ENCODE data around the gene DNASE1L1. TPM values are rescaled to one million over a fixed set of nuclear protein-coding genes. Genes with fewer than 3 reads are reported as not detected.

DNASE1L1 gene
- total RNA-seq, 4 donors from 2014 or later, result 15.9 to 156 (median 36.9) TPM

DNA sequence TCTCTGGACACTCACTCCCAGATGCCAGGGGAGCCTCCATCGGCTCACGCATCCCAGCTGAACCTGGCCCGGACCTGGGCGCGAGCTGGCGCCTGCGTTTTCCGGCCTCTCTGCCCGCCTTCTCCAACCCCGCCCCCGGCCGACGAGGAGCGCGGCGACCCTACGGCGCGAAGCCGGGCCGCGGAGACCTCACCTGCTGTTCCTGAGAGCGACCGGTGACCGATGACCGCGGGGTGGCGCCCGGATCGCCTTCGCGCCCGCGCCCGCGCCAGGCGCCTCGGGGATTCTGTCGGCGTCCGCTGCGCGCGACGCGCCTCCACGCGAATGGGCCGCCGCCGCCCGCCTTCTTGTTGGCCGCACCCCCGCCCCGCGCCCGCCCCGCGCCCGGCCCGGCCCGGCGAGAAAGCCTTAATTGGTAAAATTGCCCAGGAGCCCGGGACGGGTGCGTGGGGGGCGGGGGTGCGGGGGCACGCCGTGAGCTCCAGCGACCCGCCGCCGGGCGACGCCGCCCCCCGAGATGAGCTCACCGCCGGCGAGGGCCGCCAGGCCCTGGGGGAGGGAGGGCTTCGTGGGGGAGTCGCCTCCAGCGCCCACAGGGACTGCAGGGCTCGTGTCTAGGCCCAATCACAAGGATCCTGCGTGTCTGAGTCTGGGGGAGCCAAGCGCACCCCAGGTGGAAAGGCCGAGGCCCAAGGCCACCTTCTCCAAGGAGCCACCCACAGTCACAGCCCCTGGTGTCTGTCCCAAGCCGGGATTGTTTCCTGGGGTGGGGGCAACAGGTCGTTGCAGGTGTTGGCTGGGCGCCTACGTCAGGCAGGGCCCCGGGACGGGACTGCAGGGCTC lies 34.5 kb downstream of the DNASE1L1 start, which contains the start of gene FLNA:
Gene FLNA (minus strand): TSS at position 322 of the 843 bp plus-strand sequence. CDS start 3,389 bp downstream, outside the sequence.
- intact Hi-C loops (cut with DNase I; ENCODE audit: low total_unique reads), result no loop called here
- H3K4me1 ChIP-seq, result peaks cover 0 to 24% (median 12%) of the 10 kb centered on the region in 4 donors
- peak within 1 kb of the TSS; percentile 34 to 63 (median 49) for H3K4me3 ChIP-seq
- WGBS, 2 donors (ENCODE audit: low coverage in 1 of 2), result 62% methylated on average over 57 of the region's 95 CpGs; no CpG with 5 or more reads in 1 of the 2 donors
- H3K27me3 ChIP-seq, result peaks cover 14% of the 10 kb centered on the region
- peak; percentile 58 for DNase-seq
- H3K36me3 ChIP-seq, result no peaks in the 10 kb centered on the region
- H3K27ac ChIP-seq, result peak within 1 kb of the TSS; percentile 95 to 99 (median 97)
- TF ChIP-seq POLR2A (IDR thresholded peaks at IDR 0.05), result no peak
- TF ChIP-seq POLR2AphosphoS5 (IDR thresholded peaks at IDR 0.05), result peak in 2 of 3 donors; percentile 30 to 56
- TF ChIP-seq, protein P1, sequence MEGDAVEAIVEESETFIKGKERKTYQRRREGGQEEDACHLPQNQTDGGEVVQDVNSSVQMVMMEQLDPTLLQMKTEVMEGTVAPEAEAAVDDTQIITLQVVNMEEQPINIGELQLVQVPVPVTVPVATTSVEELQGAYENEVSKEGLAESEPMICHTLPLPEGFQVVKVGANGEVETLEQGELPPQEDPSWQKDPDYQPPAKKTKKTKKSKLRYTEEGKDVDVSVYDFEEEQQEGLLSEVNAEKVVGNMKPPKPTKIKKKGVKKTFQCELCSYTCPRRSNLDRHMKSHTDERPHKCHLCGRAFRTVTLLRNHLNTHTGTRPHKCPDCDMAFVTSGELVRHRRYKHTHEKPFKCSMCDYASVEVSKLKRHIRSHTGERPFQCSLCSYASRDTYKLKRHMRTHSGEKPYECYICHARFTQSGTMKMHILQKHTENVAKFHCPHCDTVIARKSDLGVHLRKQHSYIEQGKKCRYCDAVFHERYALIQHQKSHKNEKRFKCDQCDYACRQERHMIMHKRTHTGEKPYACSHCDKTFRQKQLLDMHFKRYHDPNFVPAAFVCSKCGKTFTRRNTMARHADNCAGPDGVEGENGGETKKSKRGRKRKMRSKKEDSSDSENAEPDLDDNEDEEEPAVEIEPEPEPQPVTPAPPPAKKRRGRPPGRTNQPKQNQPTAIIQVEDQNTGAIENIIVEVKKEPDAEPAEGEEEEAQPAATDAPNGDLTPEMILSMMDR (IDR thresholded peaks at IDR 0.05), result no peak
- in situ Hi-C loops (cut with MboI; ENCODE audit: low pct_ligation_motif_present in 1 of 4, low pct_unique_long_range_greater_than_20kb in 1 of 4, low sequenced_read_pairs in 3 of 4), result no loop called here
- no peaks in the 10 kb centered on the region for H3K9me3 ChIP-seq

DNA sequence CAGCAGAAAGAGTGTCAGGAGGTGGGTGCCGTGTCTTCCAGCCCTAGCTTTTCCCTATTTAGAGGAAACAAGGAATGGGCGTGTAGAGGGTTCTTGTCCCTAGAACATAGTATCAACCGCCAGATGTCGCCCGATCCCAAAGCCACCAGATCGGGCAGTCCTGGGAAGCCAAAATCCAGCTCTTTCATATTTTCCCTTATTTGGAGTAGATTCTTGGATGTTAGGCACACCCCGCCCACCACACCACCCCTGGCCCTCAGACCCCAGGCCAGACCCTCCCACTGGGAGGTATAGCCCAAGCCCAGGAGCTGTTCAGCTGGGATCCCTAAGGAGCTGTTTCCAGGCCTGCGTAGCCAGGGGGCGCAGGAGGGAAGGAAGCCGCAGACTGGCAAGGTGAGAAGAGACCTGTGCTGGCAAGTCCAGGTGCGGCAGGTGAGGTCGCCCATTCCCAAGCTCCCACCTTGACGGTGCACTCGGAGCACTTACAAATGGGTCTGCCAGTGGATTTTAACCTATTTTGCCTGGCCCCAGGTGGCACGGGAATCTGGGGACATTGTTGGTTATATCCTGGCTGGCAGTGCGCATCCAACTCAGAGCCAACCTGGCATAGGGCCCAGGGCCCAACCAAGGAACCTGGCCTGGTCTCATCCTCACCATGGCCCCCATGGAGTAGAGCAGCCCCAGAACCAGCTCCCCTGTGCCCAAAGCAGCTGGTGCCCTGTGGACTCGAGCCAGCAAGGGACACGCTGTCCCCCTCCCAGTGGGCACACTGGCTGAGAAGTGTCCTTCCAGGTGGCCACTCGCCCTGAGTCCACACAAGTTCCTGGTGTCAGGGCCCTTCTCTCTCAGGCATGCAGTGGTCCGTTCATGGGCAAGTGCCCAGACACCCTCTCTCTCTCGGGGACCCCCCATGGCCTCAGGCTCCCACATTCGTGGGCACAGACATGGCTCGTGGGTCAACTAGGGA lies 35.4 kb downstream of the DNASE1L1 start:
- in situ Hi-C loops (cut with MboI; ENCODE audit: low pct_ligation_motif_present in 1 of 4, low pct_unique_long_range_greater_than_20kb in 1 of 4, low sequenced_read_pairs in 3 of 4), result no loop called here
- Histone ChIP-seq H3K27me3 (peaks cover 14% of the 10 kb centered on the region), H3K4me3 (peak overlapping the region; percentile 34 to 63 (median 49)), H3K4me1 (peaks cover 0 to 29% (median 15%) of the 10 kb centered on the region in 4 donors), H3K36me3 (no peaks in the 10 kb centered on the region), H3K27ac (peak overlapping the region; percentile 95 to 99 (median 97)), H3K9me3 (no peaks in the 10 kb centered on the region)
- TF ChIP-seq, protein P1 (IDR thresholded peaks at IDR 0.05), result peak; percentile 47 to 71 (median 49)
- peak; percentile 8 to 37 (median 9) for TF ChIP-seq POLR2AphosphoS5 (IDR thresholded peaks at IDR 0.05)
- TF ChIP-seq EP300 (IDR thresholded peaks at IDR 0.05; ENCODE audit: low read depth), result no peak
- DNase-seq, result peak; percentile 73
- intact Hi-C loops (cut with DNase I; ENCODE audit: low total_unique reads), result no loop called here
- 47% methylated on average over 23 of the region's 23 CpGs; no CpG with 5 or more reads in 1 of the 2 donors for WGBS, 2 donors (ENCODE audit: low coverage in 1 of 2)

DNA sequence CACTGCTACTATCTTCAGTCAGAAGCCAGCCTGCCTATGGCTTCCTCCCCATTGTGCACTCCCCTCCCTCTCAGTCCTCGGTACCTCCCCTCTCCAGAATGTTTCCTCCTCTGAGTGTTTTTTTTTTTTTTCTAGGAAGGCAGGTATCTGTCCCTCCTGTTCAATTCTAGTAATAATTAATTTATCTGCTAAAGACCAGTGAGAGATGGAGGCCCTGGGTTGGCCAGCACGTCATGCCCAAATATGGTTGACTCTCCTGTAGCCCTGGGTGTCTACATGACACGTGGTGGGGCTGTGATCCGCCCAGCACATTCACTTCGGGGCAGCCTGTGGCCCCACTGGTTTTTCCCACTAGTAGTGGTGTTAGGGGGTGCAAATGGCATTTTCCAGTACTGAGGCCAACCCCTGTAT lies 36.4 kb downstream of the DNASE1L1 start:
- Histone ChIP-seq H3K4me1 (peaks cover 0 to 34% (median 12%) of the 10 kb centered on the region in 4 donors), H3K4me3 (peak overlapping the region; percentile 34 to 63 (median 49)), H3K27me3 (peaks cover 14% of the 10 kb centered on the region), H3K9me3 (no peaks in the 10 kb centered on the region), H3K27ac (peak overlapping the region; percentile 95 to 99 (median 97)), H3K36me3 (no peaks in the 10 kb centered on the region)
- 0 to 39% methylated on average over 1 to 5 of the region's 5 CpGs for WGBS, 2 donors (ENCODE audit: low coverage in 1 of 2)
- TF ChIP-seq POLR2A (IDR thresholded peaks at IDR 0.05) (no peak), EP300 (IDR thresholded peaks at IDR 0.05; ENCODE audit: low read depth) (no peak), POLR2AphosphoS5 (IDR thresholded peaks at IDR 0.05) (peak in 1 of 3 donors; percentile 21)
- TF ChIP-seq, protein P1 (IDR thresholded peaks at IDR 0.05), result no peak
- intact Hi-C loops (cut with DNase I; ENCODE audit: low total_unique reads) (no loop called here), in situ Hi-C loops (cut with MboI; ENCODE audit: low pct_ligation_motif_present in 1 of 4, low pct_unique_long_range_greater_than_20kb in 1 of 4, low sequenced_read_pairs in 3 of 4) (no loop called here)
- DNase-seq, result no peak

Data from transverse colon (tissue), 4 donors.